HEK293 (cell line): ENCODE results near the gene CDKN3.

Experiments
- CTCF ChIA-PET: fragments of 350-600 bp; formaldehyde crosslinking; extraction: SDS; loops from one replicate; lab custom pipeline; 2021; ENCODE audit warnings: antibody characterized with exemption; lab: Yijun Ruan, JAX
- POLR2A ChIA-PET: fragments of 300-600 bp; formaldehyde crosslinking; extraction: SDS; loops from one replicate; lab custom pipeline; 2020; ENCODE audit warnings: antibody characterized with exemption, inconsistent platforms; lab: Yijun Ruan, JAX
- H3K27ac ChIP-seq: fragments of 200-500 bp; sonication (Bioruptor generic); 2 replicates; pipeline ENCODE4 v1.5.1; 2014; ENCODE audit warnings: low read depth, low read length, control low read depth, inconsistent platforms; ENCODE audit errors: extremely low read depth
- H3K36me3 ChIP-seq, 2 experiments: fragments of 200-500 bp in 1 of 2; sonication (Bioruptor generic) in 1 of 2; 1 replicate in 1 of 2; 2 replicates in 1 of 2; pipeline ENCODE4 v1.5.1; 2014 to 2017; ENCODE audit warnings: inconsistent platforms in 2 of 2, low read length in 2 of 2; ENCODE audit not compliant: control insufficient read depth in 2 of 2, insufficient read depth in 1 of 2
- H3K4me1 ChIP-seq: fragments of 200-500 bp; sonication (Bioruptor generic); 2 replicates; pipeline ENCODE4 v1.5.1; 2014; ENCODE audit warnings: mild to moderate bottlenecking, low read length, inconsistent platforms; ENCODE audit not compliant: control insufficient read depth, insufficient read depth
- H3K4me3 ChIP-seq: 2 replicates; pipeline ENCODE4 v1.5.1; 2011; ENCODE audit warnings: low read depth, mild to moderate bottlenecking, control low read depth, low read length, moderate library complexity
- H3K9me3 ChIP-seq: fragments of 200-500 bp; sonication (Bioruptor generic); 2 replicates; pipeline ENCODE4 v1.5.1; 2014; ENCODE audit warnings: low read depth, low read length, inconsistent platforms; ENCODE audit not compliant: control insufficient read depth, insufficient read depth
- EGR2 ChIP-seq: fragments of 450-650 bp; formaldehyde crosslinking; IDR thresholded peaks from 2 replicates; pipeline ENCODE4 v1.5.1; 2016; ENCODE audit warnings: low read depth, missing biosample characterization, missing genetic modification characterization
- PRDM6 ChIP-seq: fragments of 450-650 bp; formaldehyde crosslinking; IDR thresholded peaks from 2 replicates; pipeline ENCODE4 v1.5.1; 2017; ENCODE audit warnings: missing biosample characterization, missing genetic modification characterization
- SP7 ChIP-seq: fragments of 450-650 bp; formaldehyde crosslinking; IDR thresholded peaks from 2 replicates; pipeline ENCODE4 v1.5.1; 2016; ENCODE audit warnings: missing biosample characterization, missing genetic modification characterization
- ZBTB1 ChIP-seq: fragments of 450-650 bp; formaldehyde crosslinking; IDR thresholded peaks from 2 replicates; pipeline ENCODE4 v1.5.1; 2016; ENCODE audit warnings: missing biosample characterization, missing genetic modification characterization
- ZBTB7A ChIP-seq: fragments of 450-650 bp; formaldehyde crosslinking; IDR thresholded peaks from 2 replicates; pipeline ENCODE4 v1.5.1; 2016; ENCODE audit warnings: low read depth, missing biosample characterization, missing genetic modification characterization
- ZFHX2 ChIP-seq: fragments of 450-650 bp; formaldehyde crosslinking; conservative IDR thresholded peaks from 2 replicates; pipeline ENCODE4 v1.5.1; 2016; ENCODE audit warnings: missing biosample characterization, missing genetic modification characterization
- ZFP41 ChIP-seq: fragments of 450-650 bp; formaldehyde crosslinking; IDR thresholded peaks from 2 replicates; pipeline ENCODE4 v1.5.1; 2016; ENCODE audit warnings: missing biosample characterization, missing genetic modification characterization, borderline replicate concordance
- ZNF18 ChIP-seq: fragments of 450-650 bp; formaldehyde crosslinking; IDR thresholded peaks from 2 replicates; pipeline ENCODE4 v1.5.1; 2016; ENCODE audit warnings: missing biosample characterization, missing genetic modification characterization
- ZNF221 ChIP-seq: fragments of 450-650 bp; formaldehyde crosslinking; IDR thresholded peaks from 2 replicates; pipeline ENCODE4 v1.5.1; 2017; ENCODE audit warnings: missing biosample characterization, missing genetic modification characterization, borderline replicate concordance
- ZNF280D ChIP-seq: fragments of 450-650 bp; formaldehyde crosslinking; IDR thresholded peaks from 2 replicates; pipeline ENCODE4 v1.5.1; 2016; ENCODE audit warnings: missing biosample characterization, missing genetic modification characterization
- ZNF311 ChIP-seq: fragments of 450-650 bp; formaldehyde crosslinking; IDR thresholded peaks from 2 replicates; pipeline ENCODE4 v1.5.1; 2017; ENCODE audit warnings: missing biosample characterization, missing genetic modification characterization, borderline replicate concordance
- ZNF350 ChIP-seq: fragments of 450-650 bp; formaldehyde crosslinking; IDR thresholded peaks from 2 replicates; pipeline ENCODE4 v1.5.0; 2017; ENCODE audit warnings: missing biosample characterization, mild to moderate bottlenecking, missing genetic modification characterization
- ZNF362 ChIP-seq: fragments of 450-650 bp; formaldehyde crosslinking; IDR thresholded peaks from 2 replicates; pipeline ENCODE4 v1.5.1; 2016; ENCODE audit warnings: missing biosample characterization, missing genetic modification characterization
- ZNF398 ChIP-seq: fragments of 450-650 bp; formaldehyde crosslinking; IDR thresholded peaks from 2 replicates; pipeline ENCODE4 v1.5.1; 2017; ENCODE audit warnings: missing biosample characterization, missing genetic modification characterization
- ZNF501 ChIP-seq: fragments of 450-650 bp; formaldehyde crosslinking; IDR thresholded peaks from 2 replicates; pipeline ENCODE4 v1.5.1; 2016; ENCODE audit warnings: missing biosample characterization, missing genetic modification characterization
- ZNF621 ChIP-seq: fragments of 450-650 bp; formaldehyde crosslinking; IDR thresholded peaks from 2 replicates; pipeline ENCODE4 v1.5.1; 2017; ENCODE audit warnings: missing biosample characterization, missing genetic modification characterization
- ZNF768 ChIP-seq: fragments of 450-650 bp; formaldehyde crosslinking; IDR thresholded peaks from 2 replicates; pipeline ENCODE4 v1.5.1; 2018; ENCODE audit warnings: missing biosample characterization, mild to moderate bottlenecking, missing genetic modification characterization
- ZNF791 ChIP-seq: fragments of 450-650 bp; formaldehyde crosslinking; IDR thresholded peaks from 2 replicates; pipeline ENCODE4 v1.5.1; 2016; ENCODE audit warnings: missing biosample characterization, missing genetic modification characterization
- ZSCAN30 ChIP-seq: fragments of 450-650 bp; IDR thresholded peaks from 2 replicates; pipeline ENCODE4 v1.5.1; 2018; ENCODE audit warnings: missing biosample characterization, mild to moderate bottlenecking, missing genetic modification characterization, moderate library complexity
- ZSCAN4 ChIP-seq: fragments of 450-650 bp; formaldehyde crosslinking; IDR thresholded peaks from 2 replicates; pipeline ENCODE4 v1.5.1; 2017; ENCODE audit warnings: missing biosample characterization, missing genetic modification characterization

CDKN3 gene

GRCh38 chr14:54444681-54445080, 47.9 kb downstream of the CDKN3 start:
- Histone ChIP-seq H3K9me3 (no peaks in the 10 kb centered on the region), H3K4me3 (no peak overlapping the region), H3K27ac (no peak overlapping the region), H3K36me3 (no peaks in the 10 kb centered on the region)
- POLR2A ChIA-PET: no interaction called here
- CTCF ChIA-PET: no interaction called here
- TF ChIP-seq ZNF350 (tag by site-specific recombination): no peak
- no peak for TF ChIP-seq ZBTB1 (tag by site-specific recombination)
- no peak for TF ChIP-seq ZBTB7A (tag by site-specific recombination)
- no peak for TF ChIP-seq ZNF791 (tag by site-specific recombination)
- no peak for TF ChIP-seq ZNF18 (tag by site-specific recombination)
- TF ChIP-seq ZFP41 (tag by site-specific recombination): no peak
- TF ChIP-seq ZNF280D (tag by site-specific recombination): no peak
- no peak for TF ChIP-seq ZNF221 (tag by site-specific recombination)
- no peak for TF ChIP-seq ZSCAN30
- no peak for TF ChIP-seq ZNF621 (tag by site-specific recombination)
- TF ChIP-seq ZNF398 (tag by site-specific recombination): no peak
- TF ChIP-seq ZNF768 (tag by site-specific recombination): no peak
- TF ChIP-seq, all 188 proteins: peak for 0
- H3K4me1 ChIP-seq: 0 out of 2 replicates have a peak, but pooled peaks cover 2% of the 10 kb centered on the region

- TF ChIP-seq EGR2 (tag by site-specific recombination) (peak; percentile 87), ZSCAN4 (tag by site-specific recombination) (no peak), PRDM6 (tag by site-specific recombination) (no peak), SP7 (no peak), ZNF362 (tag by site-specific recombination) (no peak), ZNF311 (no peak), ZNF501 (tag by site-specific recombination) (no peak), ZFHX2 (tag by site-specific recombination) (peak; percentile 86)
- no peak overlapping the region for H3K4me3 ChIP-seq
- CTCF ChIA-PET: no interaction called here
- POLR2A ChIA-PET: interaction anchor here (0.6 kb wide), 2 partner anchors 87 to 508 kb away, joined by 3 read pairs; no protein-coding TSS in a partner anchor
- 0 out of 2 replicates have a peak, but pooled peaks cover 2% of the 10 kb centered on the region for H3K4me1 ChIP-seq
- no peaks in the 10 kb centered on the region for H3K36me3 ChIP-seq
- H3K9me3 ChIP-seq: no peaks in the 10 kb centered on the region
- no peak overlapping the region for H3K27ac ChIP-seq
Observed at GRCh38 chr14:54446161-54446693, 49.4 kb downstream of the CDKN3 start.
